COR-L47 (cell line): Measurements from ENCODE around the gene UFSP1.
"Not testable (repeated sequence)": the region's sequence is repeated elsewhere in the genome, so short reads cannot be mapped to it uniquely, and the experiment has no call there.

Experiments
- DNase-seq: peaks from one replicate; lab custom pipeline; 2025; lab: John Stamatoyannopoulos, UW

Gene UFSP1

DNA sequence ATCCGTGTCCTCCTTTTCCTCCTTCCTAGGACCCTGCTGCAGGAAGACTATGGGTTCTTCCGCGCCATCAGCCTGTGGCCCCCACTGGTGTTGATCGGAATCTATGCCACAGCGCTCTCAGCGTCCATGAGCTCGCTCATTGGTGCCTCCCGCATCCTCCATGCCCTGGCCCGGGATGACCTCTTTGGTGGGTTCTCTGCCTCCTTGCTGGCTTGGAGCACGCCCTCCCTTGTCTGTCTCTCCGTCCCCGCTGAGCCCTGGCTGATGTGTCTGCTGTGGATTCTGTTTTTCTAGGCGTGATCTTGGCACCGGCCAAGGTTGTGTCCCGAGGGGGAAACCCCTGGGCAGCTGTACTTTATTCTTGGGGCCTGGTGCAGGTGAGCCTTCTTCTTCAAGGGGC lies 29.7 kb downstream of the UFSP1 start:
- DNase-seq: no peak

DNA sequence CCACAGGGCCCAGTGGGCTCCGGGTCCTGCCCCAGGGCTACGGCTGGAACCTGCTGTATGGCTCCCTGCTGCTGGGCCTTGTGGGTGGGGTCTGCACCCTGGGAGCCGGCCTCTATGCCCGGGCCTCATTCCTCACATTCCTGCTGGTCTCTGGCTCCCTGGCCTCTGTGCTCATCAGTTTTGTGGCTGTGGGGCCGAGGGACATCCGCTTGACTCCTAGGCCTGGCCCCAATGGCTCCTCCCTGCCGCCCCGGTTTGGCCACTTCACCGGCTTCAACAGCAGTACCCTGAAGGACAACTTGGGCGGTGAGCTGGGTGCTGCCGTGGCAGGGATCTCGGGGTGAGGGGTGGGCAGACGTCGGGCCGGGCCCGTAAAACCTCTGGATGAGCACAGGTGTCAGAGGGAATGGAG lies 32.6 kb downstream of the UFSP1 start:
- no peak for DNase-seq

DNA sequence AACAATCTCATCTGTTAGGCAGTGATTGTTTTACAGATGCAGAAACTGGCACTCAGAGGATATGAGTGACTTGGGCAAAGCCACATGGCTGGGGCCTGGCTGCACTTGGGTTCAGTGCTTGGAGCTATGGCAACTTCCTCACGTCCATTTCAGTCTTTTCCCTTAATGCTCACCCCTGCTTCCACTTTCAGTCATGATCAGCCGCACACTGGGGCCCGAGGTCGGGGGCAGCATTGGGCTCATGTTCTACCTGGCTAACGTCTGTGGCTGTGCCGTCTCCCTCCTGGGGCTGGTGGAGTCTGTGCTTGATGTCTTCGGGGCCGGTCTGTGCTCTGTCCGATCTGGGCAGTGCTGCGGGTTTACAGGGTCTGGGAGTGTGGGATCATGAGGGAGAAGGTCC lies 34.0 kb downstream of the UFSP1 start:
- DNase-seq: no peak

DNA sequence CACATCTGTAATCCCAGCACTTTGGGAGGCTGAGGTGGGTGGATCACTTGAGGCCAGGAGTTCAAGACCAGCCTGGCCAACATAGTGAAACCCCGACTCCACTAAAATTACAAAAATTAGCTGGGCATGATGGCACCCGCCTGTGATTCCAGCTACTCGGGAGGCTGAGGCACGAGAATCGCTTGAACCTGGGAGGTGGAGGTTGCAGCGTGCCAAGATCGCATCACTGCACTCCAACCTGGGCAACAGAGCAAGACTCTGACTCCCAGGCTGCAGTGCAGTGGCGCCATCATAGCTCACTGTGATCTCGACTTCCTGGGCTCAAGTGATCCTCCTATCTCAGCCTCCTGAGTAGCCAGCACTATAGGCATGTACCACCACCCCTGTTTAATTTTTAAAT lies 34.6 kb downstream of the UFSP1 start:
- DNase-seq: not testable (repeated sequence)

DNA sequence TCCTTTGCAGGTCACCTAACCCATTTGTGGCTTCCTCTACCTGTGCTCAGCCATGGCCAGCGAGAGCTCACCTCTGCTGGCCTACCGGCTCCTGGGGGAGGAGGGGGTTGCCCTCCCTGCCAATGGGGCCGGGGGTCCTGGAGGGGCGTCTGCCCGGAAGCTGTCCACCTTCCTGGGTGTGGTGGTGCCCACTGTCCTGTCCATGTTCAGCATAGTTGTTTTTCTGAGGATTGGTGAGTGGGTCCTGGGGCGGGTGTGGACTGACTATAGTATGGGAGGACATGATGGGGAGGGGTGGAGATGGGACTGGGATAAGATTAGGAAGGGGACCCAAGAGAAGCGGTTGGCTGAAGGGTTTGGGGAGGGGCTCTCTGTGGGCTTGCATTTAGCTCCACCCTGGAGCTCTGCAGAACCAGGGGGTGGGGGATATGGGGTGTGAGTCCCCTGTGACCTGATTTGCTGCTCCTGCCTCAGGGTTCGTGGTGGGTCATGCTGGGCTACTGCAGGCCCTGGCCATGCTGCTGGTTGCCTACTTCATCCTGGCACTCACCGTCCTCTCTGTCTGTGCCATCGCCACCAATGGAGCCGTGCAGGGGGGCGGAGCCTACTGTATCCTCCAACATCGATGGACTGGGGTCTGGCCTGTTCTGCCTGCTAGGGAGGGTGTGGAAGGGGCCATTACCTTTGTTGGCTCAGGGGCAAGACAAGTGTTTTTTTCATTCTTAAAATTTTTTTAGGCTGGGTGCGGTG lies 35.2 kb downstream of the UFSP1 start:
- no peak for DNase-seq

DNA sequence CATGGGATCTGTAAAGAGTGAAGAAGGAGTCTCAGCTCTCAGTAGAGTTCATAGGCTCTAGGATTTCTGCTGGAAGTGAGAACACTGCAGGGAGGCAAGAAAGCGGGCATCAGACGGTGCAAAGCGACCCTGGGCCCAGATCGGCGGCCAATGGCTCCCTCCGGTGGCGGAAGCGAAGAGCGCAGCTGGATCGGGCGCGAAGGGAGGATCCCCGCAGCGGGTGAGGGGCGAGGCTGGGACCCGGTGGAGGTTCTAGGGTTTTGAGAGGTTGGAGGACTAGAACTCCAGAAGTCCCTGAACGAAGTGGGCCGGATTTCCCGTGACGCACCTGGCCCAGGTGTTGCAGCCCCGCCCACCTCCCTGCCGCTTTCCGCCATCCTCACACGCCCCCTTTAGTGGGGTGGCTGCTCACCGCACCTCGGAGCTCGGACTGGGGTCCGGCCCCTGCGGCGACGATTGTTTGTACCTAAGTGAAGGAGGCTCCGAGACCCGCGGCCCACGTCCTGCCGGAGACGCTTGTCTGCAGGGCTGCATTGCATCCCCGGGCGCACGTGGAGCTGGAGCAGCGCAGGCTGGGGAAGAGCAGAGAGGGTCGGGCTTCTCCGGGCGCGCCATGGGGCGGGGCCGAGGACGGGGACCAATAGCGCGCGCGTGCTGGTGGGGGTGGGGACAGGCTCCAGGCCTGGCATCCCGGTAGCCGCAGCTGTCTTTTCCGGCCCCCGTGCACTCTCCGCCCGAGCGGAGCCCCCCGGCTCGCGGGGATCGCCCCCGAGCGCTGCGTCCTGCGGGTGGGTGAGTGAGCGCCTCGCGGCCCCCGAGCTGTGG lies 37.3 kb downstream of the UFSP1 start, which contains the start of gene SLC12A9:
TSS of gene SLC12A9 (plus strand) at position 666 of the 825 bp plus-strand sequence. CDS start 1,485 bp downstream, outside the sequence.
- DNase-seq: peak; percentile 85

DNA sequence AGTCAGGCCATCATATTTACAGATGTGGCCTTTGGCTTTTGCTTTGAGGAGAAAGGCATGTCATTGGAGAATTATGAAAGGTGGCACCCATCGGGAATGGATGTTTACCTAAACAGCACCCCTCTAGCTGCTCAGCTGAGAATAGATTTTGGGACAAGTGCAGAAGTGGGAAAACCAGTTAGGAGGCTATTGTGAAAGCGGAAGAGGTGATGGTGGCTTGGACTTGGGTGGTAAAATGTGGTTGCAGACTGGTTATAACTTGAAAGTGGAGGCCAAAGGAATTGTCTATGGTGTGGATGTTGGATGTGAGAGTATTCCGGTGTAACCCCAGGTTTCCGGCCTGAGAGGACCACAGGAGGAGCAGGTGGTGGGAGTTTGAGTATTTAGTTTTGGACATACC lies 42.2 kb downstream of the UFSP1 start:
- DNase-seq: no peak

DNA sequence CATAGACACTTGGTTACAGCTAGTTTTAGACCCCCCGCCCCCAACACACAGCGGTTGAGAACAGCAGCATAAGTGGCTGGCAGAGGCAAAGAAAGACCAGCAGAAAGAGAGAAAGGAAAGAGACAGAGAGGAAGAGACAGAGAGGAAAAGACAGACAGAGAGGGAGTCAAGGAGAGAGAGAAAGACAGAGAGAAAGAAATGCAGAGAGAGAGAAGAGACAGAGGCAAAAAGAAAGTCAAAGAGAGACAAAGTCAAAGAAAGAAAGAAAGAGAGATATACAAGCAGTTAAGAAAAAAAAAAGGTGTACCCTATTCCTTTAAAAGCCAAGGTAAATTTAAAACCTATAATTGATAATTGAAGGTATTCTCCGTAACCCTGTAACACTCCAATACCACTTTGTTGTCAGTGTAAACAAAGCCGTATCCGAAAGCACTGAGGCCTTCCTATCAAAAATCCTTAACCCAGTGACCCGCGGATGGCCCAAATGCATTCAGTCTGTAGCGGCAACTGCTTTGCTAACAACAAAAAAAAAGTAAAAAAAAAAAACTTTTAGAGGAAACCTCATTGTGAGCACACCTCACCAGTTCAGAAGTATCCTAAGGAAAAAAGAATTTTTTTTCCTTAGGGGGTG lies 48.9 kb downstream of the UFSP1 start:
- no peak for DNase-seq

DNA sequence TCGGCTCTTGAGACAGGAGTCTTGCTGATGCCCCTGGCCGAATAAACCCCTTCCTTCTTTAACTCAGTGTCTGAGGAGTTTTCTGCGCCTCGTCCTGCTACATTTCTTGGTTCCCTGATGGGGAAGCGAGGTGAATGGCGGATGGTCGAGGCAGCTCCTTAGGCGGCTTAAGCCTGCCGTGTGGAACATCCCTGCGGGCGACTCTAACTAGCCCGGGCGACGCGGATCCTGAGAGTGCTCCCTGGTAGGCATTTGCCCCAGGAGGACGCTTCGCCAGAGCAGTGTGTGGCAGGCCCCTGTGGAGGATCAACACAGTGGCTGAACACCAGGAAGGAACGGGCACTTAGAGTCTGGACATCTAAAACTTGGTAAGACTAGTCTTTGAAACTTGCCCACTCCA lies 50.2 kb downstream of the UFSP1 start:
- DNase-seq: no peak
